ENCODE data around the gene SRRM4.
"Not testable (repeated sequence)": the region's sequence is repeated elsewhere in the genome, so short reads cannot be mapped to it uniquely, and the experiment has no call there.

Gene SRRM4

DNA sequence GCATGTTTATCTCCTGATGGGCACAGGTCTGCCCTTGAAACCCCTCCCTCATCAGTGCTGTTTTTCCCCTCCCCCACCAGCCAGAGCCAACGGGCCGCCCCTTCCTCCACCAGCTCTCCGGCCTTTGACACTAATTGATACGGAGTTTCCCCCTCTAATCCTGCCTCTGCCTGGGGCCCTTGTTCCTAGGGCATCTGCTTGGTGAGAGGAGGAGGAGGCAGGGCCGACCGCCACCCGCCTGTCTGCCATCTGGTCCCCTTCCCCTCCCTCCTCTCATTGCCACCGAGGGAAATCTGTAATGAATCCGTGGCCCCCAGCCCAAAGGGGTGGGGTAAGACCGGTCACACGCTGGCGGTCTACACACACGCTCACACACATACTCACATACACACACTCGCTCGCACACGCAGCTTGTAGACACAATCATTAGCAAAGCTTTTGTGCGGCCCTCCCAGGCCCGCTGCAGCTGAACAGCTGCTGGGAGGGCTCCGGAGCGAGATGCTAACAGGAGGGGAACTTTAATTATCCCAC, 27.4 kb downstream of the SRRM4 start:
- no peak for DNase-seq (ENCODE audit: low read depth)

DNA sequence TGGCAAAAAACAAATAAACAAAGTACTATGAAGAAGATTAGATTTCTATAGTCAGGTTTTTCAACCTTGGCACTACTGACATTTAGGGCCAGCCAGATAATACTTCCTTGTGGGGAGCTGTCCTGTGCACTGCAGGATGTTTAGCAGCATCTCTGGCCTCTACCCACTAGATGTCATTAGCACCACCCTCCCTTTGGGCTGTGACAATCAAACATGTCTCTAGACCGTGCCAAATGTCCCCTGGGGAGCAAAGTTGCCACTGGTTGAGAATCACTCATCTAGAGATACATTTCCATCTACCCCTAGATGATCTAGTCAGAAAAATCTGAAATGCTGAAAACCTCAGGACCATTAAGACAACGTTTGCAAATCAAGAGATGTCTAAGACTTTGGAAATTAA, 29.9 kb downstream of the SRRM4 start:
- no peak for DNase-seq (ENCODE audit: low read depth)

DNA sequence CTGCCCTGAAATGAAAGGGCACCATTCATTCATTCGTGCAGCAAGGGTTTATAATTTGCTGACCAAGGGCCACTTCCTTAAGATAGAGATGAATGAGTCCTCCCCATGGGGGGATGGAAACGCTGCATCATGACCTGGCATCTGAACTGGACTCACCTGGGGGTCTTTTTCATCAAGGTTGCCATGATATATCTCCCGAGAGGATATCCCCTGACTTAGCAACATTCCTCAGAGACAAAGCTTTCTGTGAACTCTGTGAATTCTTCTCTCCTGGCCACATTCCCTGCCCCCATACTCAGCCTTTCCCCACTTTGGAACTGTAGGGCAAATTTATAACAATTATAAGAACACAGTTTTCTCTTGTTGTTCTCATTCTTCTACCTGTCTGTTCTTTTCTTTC, 30.8 kb downstream of the SRRM4 start:
- DNase-seq (ENCODE audit: low read depth) = no peak

DNA sequence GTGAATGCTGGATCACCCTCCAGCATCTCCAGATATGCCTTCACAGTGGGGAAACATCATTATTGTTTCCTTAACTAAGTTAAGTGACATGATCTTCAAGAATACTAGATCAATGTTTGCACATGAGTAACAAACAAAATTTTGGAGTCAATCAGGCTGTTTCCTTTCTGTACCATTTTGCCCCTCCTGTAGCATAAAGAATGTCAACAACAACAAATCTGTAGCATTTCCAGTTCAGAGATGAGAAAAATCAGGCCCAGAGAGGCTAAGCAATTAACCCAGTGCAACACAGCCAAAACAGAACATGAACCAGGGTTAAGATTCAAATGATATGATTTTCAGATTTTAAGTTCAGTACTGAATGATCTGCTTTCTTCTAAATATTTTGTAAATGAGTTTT, 31.7 kb downstream of the SRRM4 start:
- no peak for DNase-seq (ENCODE audit: low read depth)

DNA sequence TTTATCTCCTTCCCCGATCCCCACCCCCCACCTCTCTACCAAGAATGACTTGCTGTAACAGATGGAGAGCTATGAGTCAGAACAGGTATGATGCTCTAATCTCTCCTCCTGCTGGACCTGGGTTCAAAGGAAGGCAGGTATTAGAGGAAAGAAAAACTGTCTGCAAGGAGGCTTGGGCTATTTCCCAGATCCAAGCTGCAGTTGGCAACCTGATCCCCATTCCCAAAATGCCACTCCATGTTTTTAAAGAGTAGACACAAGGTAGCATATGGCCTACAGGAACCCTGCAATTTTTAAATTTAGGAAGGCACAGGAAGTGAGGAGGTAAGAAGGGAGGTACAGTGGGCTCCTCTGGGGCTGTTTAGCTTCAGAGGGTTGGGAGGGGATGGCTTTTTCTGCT, 33.0 kb downstream of the SRRM4 start:
- DNase-seq (ENCODE audit: low read depth) = no peak

DNA sequence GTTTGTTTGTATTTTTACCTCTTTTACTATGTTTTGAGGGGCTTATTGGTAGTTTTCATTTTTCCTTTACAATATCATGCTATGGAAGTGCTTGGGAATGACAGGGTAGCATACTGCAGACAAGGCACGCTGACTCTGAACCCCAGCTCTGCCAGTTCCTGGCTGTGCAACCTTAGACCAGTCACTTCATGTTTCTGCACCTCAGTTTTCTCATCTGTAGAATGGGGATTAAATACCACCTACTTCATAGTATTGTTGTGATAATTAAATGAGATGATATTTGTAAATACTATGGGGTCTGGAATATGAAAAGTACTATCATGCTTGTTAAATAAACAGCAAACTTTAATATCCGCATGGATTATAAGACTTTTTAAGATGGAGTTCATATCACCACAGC, 35.4 kb downstream of the SRRM4 start:
- no peak for DNase-seq (ENCODE audit: low read depth)

DNA sequence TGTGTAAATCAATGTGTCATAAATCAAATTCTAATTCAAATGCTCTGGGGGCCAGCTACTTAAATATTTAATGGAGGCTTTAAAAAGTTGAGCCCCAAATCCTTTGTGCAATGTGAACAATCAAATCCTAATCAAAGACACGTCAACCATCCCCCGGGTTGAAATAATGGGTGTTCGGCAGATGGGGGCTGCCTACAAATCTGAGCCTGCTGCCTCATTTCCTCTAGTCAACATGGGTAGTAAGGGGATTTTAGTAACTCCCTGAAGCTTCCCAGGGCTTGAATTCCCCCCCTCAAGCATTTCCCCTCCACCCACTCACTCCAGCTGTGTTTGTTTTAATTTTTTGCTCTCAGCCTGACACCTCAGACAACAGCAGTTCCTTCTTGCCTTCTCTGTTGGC, 37.8 kb downstream of the SRRM4 start:
- DNase-seq (ENCODE audit: low read depth) = no peak

DNA sequence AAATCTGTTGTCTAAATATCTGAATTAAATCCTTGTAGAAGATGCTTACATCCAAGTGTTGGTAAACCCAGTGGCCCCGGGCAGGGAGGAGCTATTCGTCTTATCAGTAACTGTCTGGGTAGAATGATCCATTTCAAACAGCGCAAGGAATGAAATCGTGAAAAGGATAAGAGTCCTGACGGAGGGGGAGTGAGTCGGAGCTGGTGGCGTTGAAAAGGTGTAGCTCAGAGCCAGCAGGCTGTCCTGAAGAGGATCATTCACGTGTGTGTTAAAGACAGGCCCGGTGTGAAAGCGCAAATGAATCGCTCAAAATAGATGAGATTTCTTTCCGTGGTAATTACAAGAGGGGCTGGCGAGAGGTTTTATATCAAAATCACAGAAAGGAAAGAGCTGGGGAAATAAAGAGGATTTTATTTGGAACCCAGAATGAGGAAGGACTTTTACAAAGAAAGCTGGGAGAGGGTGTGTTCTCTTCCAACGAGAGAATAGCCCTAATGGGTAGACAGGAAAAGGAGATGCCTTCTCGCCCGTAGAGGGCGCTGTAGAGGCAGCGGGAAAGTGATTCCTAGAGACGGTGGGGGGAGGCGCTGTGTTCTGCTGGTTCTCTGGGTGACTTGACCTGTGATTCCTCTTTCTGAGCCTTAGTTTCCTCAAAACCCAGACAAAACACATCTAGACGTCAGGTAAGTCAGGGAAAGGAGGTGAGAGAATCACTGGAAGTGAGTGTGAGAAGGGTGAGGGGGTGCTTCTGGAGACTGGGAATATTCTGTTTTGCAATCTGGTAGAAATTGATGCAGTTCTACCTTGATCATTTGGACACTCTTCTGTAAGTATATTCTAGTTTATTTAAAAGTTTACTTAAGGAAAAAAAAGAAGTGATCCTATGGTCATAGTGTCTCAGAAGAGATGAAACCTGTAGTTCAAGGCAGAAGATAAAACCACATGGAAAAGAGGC, 39.3 kb downstream of the SRRM4 start:
- DNase-seq (ENCODE audit: low read depth) = no peak

DNA sequence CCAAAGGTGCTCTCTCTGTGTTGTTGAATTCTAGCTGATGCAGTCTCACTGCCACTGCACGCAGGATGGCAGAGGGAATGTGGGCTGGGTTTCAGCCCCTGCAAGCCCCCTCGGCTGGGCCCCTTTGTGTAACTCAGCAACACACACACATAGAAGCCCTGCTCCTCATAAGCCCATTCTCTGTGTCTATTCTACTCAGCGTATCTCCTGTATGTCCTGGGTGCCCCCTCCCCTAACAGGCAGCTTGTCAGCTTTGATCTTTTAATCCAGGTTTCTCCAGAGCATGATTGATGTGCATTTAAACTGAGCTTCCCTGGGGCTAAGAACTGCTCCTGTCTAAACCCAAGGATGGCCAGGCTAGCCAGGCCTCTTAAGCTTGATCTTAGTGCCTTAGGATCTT, 43.0 kb downstream of the SRRM4 start:
- no peak for DNase-seq (ENCODE audit: low read depth)

DNA sequence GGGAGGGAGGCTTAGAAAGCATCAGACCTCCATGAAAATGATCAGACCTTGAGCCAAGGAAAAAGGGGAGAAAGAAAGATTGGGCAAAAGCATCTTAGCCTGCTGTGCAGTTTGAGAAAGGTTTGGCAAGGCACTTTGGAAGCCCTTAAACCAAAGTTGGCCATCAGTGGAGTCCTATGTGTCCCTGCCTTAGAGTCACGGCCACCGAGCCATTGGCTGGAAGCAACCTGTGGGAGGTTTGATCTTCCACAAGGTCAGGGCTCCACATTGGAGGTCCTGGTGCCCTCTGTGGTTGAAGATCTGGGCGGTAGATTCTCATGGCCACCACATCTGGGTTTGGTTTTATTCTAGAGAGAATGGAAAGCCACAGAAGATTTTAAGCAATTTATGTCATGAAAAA, 44.4 kb downstream of the SRRM4 start:
- DNase-seq (ENCODE audit: low read depth) = no peak

DNA sequence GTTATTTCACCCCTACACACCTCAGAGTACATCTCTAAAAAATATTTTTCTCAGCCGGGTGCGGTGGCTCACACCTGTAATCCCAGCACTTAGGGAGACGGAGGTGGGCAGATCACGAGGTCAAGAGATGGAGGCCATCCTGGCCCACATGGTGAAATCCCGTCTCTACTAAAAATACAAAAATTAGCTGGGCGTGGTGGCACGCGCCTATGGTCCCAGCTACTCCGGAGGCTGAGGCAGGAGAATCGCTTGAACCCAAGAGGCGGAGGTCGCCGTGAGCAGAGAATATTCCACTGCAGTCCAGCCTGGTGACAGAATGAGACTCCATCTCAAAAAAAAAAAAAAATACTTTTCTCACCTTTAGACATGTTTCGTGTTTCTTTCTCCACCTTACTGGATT, 52.0 kb downstream of the SRRM4 start:
- not testable (repeated sequence) for DNase-seq (ENCODE audit: low read depth)

DNA sequence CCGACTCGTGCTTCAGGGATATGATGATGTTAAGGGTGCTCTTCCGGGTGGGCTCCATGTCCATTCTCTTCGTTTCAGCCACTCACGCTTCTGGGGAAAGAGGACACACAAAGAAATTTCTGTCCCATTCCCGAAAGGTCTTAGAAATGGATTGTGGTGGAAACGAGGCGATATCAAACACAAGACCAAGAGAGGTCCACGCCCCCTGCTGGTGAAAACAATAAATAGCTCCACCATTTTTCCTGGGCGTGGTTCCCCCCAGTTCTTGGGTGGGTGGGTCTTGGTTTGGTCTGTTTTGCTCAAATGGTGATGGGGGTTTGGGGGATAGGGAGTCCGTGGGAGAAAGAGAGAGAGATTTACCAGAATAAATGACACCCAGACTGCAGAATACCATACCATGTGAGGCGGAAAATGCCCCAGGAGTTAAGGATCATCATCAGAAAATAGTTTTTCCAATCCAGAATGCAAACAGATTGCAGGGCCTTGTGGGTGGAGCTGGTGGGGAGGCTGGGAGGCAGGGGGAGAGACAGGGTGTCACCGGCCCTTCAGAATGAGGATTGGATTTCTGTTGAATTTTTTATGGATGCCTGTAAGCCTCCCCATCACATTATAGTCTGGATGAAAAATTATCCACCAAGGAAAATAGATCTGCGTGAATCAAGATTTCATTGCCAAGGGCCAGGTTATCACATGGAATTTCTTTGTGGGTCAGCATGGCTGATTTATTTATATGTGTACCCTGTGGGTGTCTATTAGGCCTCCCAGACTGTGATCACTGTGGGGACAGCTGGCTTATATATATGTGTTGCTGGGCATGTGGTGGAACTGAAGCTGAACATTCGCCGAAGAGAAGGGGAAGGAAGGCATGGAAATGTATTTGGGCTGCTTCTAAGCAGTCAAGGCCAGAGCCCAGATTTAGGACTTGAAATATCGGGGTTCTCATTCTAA, 55.8 kb downstream of the SRRM4 start:
- DNase-seq (ENCODE audit: low read depth) = no peak

DNA sequence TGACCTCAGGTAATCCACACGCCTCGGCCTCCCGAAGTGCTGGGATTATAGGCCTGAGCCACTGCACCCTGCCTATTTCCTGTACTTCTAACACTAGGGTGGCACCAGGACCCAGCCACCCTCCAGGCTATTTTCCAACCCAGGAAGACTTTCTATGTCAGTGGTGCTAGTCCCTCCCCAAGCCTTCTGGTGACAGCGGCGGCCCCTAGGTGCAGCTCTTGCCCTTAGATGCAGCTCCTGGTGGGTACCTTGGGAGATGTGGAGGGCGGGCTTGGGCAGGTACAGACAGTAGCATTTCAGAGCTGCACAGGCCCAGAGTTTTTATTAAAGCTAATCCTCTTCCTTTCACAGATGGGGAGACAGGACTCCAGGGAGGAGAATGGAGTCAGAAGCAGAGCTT, 62.8 kb downstream of the SRRM4 start:
- no peak for DNase-seq (ENCODE audit: low read depth)

DNA sequence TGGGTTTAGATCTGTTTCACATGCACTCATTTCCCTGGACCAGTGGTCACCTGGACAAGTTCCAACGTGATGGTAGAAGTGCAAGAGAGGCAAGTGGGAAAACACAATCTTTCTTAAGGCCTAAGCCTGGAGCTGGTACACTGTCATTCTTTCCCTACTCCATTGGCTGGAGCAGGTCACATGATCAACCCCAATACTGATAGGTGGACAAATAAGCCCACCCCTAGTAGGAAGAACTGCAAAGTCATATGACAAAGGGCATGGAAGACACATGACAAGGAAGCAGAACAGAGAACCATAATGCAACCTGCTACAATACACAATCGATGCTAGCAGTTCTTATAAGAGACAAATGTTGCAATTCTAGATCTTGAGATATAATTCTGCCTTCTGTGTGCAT, 66.3 kb downstream of the SRRM4 start:
- DNase-seq (ENCODE audit: low read depth) = no peak

DNA sequence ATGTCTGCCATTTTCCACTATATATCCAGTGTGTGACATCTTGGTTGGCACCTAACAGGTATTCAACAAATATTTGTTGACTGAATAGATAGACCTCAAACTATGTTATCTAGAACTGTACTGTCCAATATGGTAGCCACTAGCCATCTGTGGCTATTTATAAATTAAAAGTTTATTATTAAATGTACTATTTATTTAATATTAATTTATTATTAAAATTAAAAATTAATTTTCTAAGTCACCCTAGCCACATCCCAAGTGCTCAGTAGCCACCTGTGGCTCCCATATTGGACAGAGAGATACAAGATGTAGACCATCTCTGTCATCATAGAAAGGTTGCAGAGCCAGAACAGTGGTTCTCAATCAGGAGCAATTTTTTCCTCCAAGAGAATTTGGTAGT, 69.3 kb downstream of the SRRM4 start:
- DNase-seq (ENCODE audit: low read depth) = no peak

DNA sequence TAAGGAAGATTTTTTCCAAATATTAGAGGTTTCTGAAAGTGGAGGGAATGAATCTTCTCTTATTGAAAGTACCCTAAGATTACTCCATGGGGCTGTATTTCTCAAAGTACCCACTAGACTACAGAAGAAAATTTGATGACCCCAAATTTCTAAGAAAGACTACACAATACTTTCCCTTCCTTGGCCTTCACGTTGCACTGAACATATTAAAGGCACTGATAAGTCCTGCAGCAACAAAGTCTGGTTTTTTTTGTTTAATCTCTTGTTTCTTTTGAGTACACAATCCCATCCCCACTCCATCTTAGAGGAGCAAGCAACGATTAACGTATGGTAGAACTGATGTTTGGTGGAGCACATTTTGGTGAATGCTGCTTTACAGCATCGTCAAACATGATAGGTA, 70.1 kb downstream of the SRRM4 start:
- DNase-seq (ENCODE audit: low read depth) = no peak

DNA sequence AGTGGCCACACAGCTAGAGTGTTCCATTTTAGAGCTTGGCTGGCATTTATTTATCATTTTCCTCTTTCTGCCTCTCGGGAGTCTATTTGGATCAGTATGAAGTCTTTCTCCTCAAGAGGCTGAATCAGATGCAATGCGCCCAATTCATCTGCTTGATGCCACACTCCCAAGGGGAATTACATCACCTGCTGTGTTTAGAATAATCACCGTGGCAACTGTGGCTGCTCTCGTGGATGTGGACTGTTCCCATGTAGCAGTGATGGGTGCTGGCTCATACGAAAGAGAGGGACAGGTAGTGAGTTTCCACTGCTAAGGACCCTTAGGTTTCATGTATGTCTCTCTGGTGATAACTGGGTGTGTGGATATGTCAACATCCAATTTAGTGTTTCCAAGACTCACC, 70.7 kb downstream of the SRRM4 start:
- DNase-seq (ENCODE audit: low read depth) = no peak

DNA sequence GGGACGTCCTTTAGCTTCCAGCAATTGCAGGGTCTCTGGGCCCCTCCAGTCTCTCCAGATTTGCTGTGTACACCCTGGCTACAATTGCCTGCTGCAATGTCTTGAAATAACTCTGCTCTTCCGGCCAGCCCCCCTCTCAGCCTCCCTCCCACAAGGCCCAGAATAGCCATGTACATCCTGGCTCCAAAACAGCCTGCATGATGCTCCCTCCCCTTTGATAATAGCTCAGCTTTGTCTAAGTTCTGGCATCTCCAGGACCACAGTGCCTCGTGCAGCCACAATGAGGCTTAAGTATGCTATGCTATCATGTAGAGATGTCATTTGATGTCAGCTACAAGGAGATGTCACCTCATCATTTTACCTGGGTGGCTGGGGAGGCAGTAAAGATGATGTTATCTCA, 74.6 kb downstream of the SRRM4 start:
- DNase-seq (ENCODE audit: low read depth) = no peak

DNA sequence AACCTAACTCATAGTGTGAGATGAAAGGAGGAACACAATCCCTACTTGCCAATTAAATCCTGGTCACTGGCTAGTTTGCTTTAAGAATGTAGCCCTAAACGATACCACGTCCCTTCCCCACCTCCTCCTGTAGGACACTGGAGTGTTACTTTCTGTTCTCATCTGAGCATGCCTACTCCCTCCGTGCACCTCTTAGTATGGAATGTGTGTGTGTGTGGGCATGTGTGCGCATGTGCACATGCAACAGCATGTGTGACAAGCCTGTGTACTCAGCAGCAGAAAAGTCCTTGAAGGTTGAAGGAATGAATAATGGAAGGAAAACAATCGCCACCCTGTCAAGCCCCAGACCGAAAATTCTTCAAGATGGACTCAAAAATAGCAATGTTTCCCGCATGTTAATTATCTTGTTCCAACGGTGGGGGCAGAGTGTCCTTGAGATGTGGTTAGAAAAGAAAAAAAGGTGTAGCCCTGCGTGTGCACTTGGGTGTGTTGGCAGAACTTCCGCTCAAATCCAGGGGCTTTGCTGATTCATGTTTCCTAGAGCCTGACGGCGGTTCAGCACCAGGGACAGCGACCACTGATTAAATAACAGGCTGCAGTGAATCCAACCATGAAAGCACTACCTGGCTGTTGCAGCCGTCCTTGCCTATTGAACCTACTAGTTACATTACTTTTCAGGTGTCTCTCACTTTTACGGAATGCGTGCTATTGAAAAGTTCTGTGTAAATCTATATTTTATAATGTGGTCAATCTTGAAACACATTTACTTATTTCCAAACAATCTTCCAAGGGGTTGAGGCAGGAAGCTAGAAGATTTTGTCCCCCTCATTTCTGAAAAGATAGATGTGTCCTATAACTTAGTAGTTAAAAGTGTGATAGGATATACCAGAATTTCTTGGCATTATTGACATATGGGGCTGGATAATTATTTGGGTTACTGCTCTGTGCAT, 79.8 kb downstream of the SRRM4 start:
- DNase-seq (ENCODE audit: low read depth) = no peak

DNA sequence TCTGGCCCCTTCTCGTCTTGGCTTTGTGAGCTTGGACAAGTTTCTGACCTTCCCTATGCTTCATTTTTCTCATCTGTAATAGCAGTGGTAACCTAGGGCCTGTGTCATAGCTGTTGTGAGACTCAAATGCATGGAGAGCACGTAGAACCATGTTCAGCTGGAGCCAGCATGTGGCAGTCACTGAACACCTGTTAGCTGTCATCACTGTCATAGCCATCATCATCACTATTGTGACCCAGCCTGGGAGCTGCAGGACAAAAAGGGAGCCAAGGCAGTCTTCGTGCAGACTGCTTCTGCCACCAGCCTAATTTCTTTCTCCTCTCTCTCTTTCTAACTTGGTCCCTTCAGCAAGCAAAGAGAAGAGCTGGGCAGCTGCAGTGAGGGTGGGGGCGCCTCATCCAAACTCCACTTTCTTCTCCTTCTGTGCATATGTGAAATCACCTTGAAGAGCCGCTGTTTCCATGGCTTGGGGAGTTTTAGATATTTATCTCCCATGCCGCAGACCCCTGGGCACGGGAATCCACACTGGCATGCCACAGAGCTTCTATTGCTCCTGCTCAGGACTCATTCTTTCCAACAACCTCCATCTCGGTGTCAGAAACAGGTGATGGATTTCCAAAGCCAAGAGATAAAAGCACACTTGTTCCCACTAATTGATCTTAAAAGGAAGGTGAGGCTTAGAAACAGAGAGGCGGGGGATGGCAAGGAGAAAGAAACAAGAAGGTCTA, 87.0 kb downstream of the SRRM4 start:
- DNase-seq (ENCODE audit: low read depth) = no peak

DNA sequence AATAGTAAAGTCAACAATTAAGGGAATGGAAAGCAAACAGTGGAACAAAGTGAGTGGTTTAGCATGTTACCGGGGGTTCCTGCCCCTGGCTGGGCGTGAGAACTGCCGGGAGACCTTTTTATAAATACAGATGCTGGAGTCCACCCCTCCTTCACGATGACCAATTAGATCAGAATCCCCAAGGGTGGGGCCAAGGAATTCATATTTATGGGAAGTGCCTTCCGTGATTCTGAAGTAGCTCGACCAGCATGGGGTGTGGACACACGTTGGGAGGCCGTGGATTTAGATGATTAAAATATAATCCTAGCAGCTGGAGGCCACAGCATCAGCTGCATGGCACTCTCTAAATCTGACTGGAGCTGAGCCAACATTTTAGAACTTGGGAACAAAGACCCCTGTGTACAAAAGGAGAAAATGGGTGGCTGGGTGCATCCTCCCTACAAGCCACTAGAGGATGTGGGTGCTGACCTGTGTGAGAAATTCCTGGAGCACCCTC, 87.9 kb downstream of the SRRM4 start:
- no peak for DNase-seq (ENCODE audit: low read depth)
